Breast epithelium (tissue), 4 donors: ENCODE data around the gene NTRK3. TPM values are rescaled to one million over a fixed set of nuclear protein-coding genes. Genes with fewer than 3 reads are reported as not detected.

Experiments used
- DNase-seq, 2 donors: peaks; one replicate each; pipeline ENCODE4 v3.0.0-alpha.2; 2019; ENCODE audit warnings: low spot score in 2 of 2
- H3K27ac ChIP-seq, 2 donors: fragments of 200-600 bp; sonication (generic) in 1 of 2; one replicate each; pipeline ENCODE4 v1.5.1; 2016 to 2019; ENCODE audit warnings: mild to moderate bottlenecking in 1 of 2
- H3K27me3 ChIP-seq, 2 donors: fragments of 200-600 bp; sonication (generic) in 1 of 2; one replicate each; pipeline versions ENCODE4 v1.5.1 to v1.6.0; 2017 to 2019; ENCODE audit warnings: control low read depth in 1 of 2, mild to moderate bottlenecking in 1 of 2
- H3K36me3 ChIP-seq: fragments of 200-600 bp; one replicate; pipeline ENCODE4 v1.5.1; 2019
- H3K4me1 ChIP-seq, 2 donors: fragments of 200-600 bp; sonication (generic); one replicate each; pipeline ENCODE4 v1.5.1; 2016 to 2019; ENCODE audit warnings: control low read depth in 1 of 2
- H3K4me3 ChIP-seq, 3 donors: fragments of 200-600 bp; sonication (generic); 1 replicate in 2 of 3; 2 replicates in 1 of 3; pipeline ENCODE4 v1.5.1; 2016 to 2019; ENCODE audit warnings: mild to moderate bottlenecking in 3 of 3, moderate library complexity in 2 of 3
- H3K9me3 ChIP-seq, 2 donors: fragments of 200-600 bp; sonication (generic) in 1 of 2; one replicate each; pipeline ENCODE4 v1.5.1; 2016 to 2019; ENCODE audit warnings: control low read depth in 1 of 2
- POLR2A ChIP-seq: fragments of 450-650 bp; IDR thresholded peaks from one replicate; pipeline ENCODE4 v1.6.1; 2016; ENCODE audit warnings: antibody characterized with exemption, mild to moderate bottlenecking, moderate library complexity
- POLR2AphosphoS5 ChIP-seq, 3 donors: sonication (generic); formaldehyde crosslinking; IDR thresholded peaks; one replicate each; pipeline ENCODE4 v1.6.1; 2017; ENCODE audit warnings: antibody characterized with exemption in 3 of 3
- intact Hi-C: fragments of 100-400 bp; cut with DNase I; formaldehyde crosslinking; loops from one replicate; pipeline ENCODE4 v1.15.1; 2023; ENCODE audit warnings: low total_unique reads
- total RNA-seq, 3 donors: library from RNA; depleted of rRNA; stranded (reverse); fragments of >200 nt; gene quantifications; one replicate each; pipeline ENCODE4 v1.1.0, GENCODE V29; 2016
- TF ChIP-seq, protein P1 (sequence below), 3 donors: fragments of 450-650 bp; IDR thresholded peaks; one replicate each; pipeline ENCODE4 v1.5.1; 2016 to 2017; ENCODE audit warnings: antibody characterized with exemption in 3 of 3, mild to moderate bottlenecking in 3 of 3, moderate library complexity in 3 of 3

NTRK3 gene
- total RNA-seq, 3 donors from 2014 or later = 1.9 to 23.6 (median 13.8) TPM

DNA sequence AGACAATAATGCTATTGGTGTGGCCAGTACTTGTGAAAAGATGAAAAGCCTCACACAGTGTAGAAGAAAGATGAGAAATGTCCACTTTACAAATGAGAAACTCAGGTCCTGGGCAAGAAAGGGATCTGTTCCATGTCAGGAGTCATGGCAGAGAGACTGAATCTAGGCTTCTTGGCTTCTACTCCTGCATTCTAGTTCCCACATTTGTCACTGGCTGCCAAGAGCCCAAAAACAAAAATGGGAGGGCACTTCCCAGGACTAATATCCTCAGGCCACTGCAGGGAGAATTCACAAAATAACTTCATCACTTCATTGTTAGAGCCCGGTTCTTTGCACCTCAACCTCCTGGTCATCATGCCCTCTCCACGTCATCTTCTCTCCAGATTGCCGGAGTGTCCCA lies 337.5 kb downstream of the NTRK3 start:
- no peaks in the 10 kb centered on the region for H3K27me3 ChIP-seq
- H3K4me1 ChIP-seq = no peaks in the 10 kb centered on the region
- H3K9me3 ChIP-seq = no peaks in the 10 kb centered on the region
- intact Hi-C loops = no loop called here
- no peak for DNase-seq
- TF ChIP-seq, protein P1, sequence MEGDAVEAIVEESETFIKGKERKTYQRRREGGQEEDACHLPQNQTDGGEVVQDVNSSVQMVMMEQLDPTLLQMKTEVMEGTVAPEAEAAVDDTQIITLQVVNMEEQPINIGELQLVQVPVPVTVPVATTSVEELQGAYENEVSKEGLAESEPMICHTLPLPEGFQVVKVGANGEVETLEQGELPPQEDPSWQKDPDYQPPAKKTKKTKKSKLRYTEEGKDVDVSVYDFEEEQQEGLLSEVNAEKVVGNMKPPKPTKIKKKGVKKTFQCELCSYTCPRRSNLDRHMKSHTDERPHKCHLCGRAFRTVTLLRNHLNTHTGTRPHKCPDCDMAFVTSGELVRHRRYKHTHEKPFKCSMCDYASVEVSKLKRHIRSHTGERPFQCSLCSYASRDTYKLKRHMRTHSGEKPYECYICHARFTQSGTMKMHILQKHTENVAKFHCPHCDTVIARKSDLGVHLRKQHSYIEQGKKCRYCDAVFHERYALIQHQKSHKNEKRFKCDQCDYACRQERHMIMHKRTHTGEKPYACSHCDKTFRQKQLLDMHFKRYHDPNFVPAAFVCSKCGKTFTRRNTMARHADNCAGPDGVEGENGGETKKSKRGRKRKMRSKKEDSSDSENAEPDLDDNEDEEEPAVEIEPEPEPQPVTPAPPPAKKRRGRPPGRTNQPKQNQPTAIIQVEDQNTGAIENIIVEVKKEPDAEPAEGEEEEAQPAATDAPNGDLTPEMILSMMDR (IDR thresholded peaks at IDR 0.05) = no peak
- TF ChIP-seq POLR2A (no peak), POLR2AphosphoS5 (IDR thresholded peaks at IDR 0.05) (no peak)
- no peaks in the 10 kb centered on the region for H3K36me3 ChIP-seq
- H3K27ac ChIP-seq = no peak overlapping the region
- no peak overlapping the region for H3K4me3 ChIP-seq

DNA sequence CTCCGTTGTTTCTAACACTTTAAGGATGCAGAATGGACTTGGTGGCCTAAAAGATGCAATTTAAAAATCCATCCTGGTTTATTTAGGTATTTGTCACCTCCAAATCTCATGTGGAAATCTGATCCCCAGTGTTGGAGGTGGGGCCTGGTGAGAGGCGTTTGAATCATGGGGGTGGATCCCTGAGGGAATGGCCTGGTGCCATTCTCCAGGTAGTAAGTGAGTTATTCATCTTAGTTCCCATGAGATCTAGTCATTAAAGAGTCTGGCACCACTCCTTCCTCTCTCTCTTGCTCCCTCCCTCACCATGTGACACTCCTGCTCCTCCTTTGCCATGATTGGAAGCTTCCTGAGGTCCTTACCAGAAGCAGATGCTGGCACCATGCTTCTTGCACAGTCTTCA lies 339.1 kb downstream of the NTRK3 start:
- no peaks in the 10 kb centered on the region for H3K27me3 ChIP-seq
- intact Hi-C loops = no loop called here
- no peaks in the 10 kb centered on the region for H3K9me3 ChIP-seq
- TF ChIP-seq, protein P1 (IDR thresholded peaks at IDR 0.05) = no peak
- TF ChIP-seq POLR2AphosphoS5 (IDR thresholded peaks at IDR 0.05) = no peak
- no peak for TF ChIP-seq POLR2A
- no peak for DNase-seq
- no peak overlapping the region for H3K4me3 ChIP-seq
- H3K36me3 ChIP-seq = no peaks in the 10 kb centered on the region
- no peaks in the 10 kb centered on the region for H3K4me1 ChIP-seq
- H3K27ac ChIP-seq = no peak overlapping the region

DNA sequence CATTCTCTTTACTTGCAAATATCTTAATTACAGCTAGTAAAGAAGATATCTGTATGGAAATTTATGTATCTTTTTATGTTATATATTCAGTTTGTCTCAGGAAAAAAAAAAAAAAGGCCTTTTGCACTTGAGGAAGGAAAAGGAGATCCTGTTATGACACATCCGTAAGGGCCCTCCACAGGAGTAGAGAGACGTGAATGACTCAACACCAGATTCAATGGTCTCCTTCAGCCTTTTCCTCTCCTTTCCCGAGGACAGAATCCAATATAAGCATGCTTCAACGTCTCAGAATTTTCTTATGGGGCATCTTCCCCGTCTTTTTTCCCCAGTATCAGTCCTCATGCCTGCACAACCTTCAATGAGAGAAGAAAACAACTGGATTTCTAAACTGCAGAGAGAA lies 340.3 kb downstream of the NTRK3 start:
- Histone ChIP-seq H3K4me1 (no peaks in the 10 kb centered on the region), H3K27me3 (no peaks in the 10 kb centered on the region), H3K9me3 (no peaks in the 10 kb centered on the region), H3K4me3 (no peak overlapping the region), H3K27ac (no peak overlapping the region), H3K36me3 (no peaks in the 10 kb centered on the region)
- TF ChIP-seq POLR2AphosphoS5 (IDR thresholded peaks at IDR 0.05) (no peak), POLR2A (no peak)
- TF ChIP-seq, protein P1 (IDR thresholded peaks at IDR 0.05) = no peak
- no peak for DNase-seq
- intact Hi-C loops = no loop called here

DNA sequence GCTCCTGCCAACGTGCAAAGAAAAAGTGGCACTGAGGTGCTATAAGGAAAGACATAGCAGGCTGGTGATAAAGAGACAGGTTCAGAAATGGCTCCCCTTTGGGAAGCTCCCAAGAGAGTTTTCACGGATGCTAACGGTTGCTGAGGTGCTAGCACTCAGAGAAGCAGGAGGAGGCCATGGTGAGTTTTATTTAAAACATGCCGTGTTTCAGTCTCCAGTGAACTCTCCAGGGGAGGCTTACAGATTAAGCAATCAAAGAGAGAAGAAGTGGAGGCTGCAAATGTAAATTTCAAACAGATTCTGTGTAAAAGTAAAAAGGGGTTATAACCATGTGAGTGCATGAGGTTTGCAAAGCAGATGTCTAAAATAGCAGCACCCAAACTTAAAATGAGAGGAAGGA lies 346.2 kb downstream of the NTRK3 start:
- H3K9me3 ChIP-seq = no peaks in the 10 kb centered on the region
- DNase-seq = no peak
- H3K4me1 ChIP-seq = no peaks in the 10 kb centered on the region
- intact Hi-C loops = no loop called here
- H3K4me3 ChIP-seq = no peak overlapping the region
- no peak overlapping the region for H3K27ac ChIP-seq
- no peaks in the 10 kb centered on the region for H3K27me3 ChIP-seq
- no peaks in the 10 kb centered on the region for H3K36me3 ChIP-seq
- TF ChIP-seq POLR2A = no peak
- TF ChIP-seq, protein P1 (IDR thresholded peaks at IDR 0.05) = no peak

DNA sequence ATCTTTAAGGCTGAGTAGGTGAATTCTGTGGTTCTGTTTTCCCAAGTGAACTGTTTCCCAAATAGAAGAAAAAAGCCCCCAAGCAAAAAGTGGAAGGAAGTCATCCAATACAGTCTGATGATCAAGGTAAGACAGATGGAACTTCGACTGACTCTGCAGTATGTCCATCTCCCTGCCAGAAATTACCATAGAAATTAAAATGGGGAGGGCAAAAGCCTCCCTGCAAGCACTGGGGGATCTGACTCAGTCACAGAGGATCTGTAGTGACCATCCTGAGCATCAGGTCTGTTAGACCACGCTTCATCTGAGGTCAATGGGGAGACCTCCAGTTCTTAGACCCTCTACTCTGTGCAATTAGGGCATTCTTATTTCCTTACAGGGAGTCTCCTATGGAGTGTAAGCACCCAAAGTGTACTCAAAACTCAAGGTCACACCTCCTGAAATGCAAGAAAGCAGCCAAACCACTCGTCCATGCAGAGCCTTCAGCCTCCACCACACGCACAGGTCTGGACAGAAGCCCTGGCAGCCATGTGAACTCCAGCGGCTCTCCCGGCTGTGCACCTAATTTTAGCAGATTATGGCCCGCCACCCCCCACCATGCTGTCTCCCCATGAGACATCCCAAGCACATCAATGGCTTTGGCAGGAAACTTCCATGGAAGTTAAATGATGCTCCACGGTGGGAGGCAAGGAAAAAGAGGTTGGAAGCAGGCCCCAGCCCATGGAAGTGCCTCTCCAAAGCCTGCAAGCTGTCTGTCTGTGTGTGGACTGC lies 348.7 kb downstream of the NTRK3 start:
- no peak for TF ChIP-seq POLR2AphosphoS5 (IDR thresholded peaks at IDR 0.05)
- TF ChIP-seq POLR2A = no peak
- TF ChIP-seq, protein P1 (IDR thresholded peaks at IDR 0.05) = no peak
- no peaks in the 10 kb centered on the region for H3K36me3 ChIP-seq
- H3K4me3 ChIP-seq = no peak overlapping the region
- H3K27ac ChIP-seq = no peak overlapping the region
- no peaks in the 10 kb centered on the region for H3K4me1 ChIP-seq
- H3K27me3 ChIP-seq = no peaks in the 10 kb centered on the region
- no peaks in the 10 kb centered on the region for H3K9me3 ChIP-seq
- DNase-seq = no peak
- intact Hi-C loops = no loop called here
